ENCODE results near the gene ANXA11. TPM values are rescaled to one million over a fixed set of nuclear protein-coding genes. Genes with fewer than 3 reads are reported as not detected.

The ANXA11 gene
- total and polyA plus RNA-seq, 2 of the 8 experiments (the other 6 are each of a cell fraction or from before 2014, with no cell fraction given): 40.5 to 84.9 TPM

- Histone ChIP-seq H2BK120ac (replicated peaks; ENCODE audit: low read depth, low read length) (no peak overlapping the region), H3K9me3 (ENCODE audit: insufficient read depth in 2 of 2, low read depth in 1 of 2, low read length in 1 of 2) (no peaks in the 10 kb centered on the region), H3K4me2 (ENCODE audit: insufficient read depth in 1 of 2, low read depth in 2 of 2, low read length in 2 of 2) (no peak overlapping the region), H3K4me1 (replicated peaks in 1 of 4; ENCODE audit: control insufficient read depth in 3 of 4, insufficient read depth in 4 of 4, low read length in 3 of 4) (no peaks in the 10 kb centered on the region), H3K23ac (ENCODE audit: insufficient read length) (no peak overlapping the region), H3K27me3 (replicated peaks in 1 of 4; ENCODE audit: control insufficient read depth in 3 of 4, extremely low read depth in 1 of 4, insufficient read depth in 3 of 4, low read length in 3 of 4) (no peaks in the 10 kb centered on the region), H3K14ac (ENCODE audit: insufficient read length) (no peak overlapping the region), H4K91ac (replicated peaks; ENCODE audit: insufficient read length, low read length) (no peak overlapping the region), H3K18ac (ENCODE audit: extremely low read depth, low read length) (no peak overlapping the region), H3K4ac (replicated peaks; ENCODE audit: insufficient read length, low read depth, low read length) (no peak overlapping the region), H4K20me1 (replicated peaks in 1 of 2; ENCODE audit: control insufficient read depth in 1 of 2, insufficient read depth in 2 of 2, low read length in 2 of 2) (peaks cover 2 to 4% of the 10 kb centered on the region in 2 experiments), H3K56ac (replicated peaks; ENCODE audit: insufficient read length, low read depth, low read length) (no peak overlapping the region), H2AK5ac (ENCODE audit: low read depth, low read length) (no peak overlapping the region), H3K9ac (replicated peaks in 1 of 4; ENCODE audit: extremely low read depth in 1 of 4, low read depth in 3 of 4, low read length in 3 of 4) (no peak overlapping the region), H3K4me3 (ENCODE audit: extremely low read depth in 1 of 4, insufficient read depth in 2 of 4, low read depth in 3 of 4, low read length in 4 of 4) (no peak overlapping the region), H3K79me1 (ENCODE audit: low read depth, low read length) (no peaks in the 10 kb centered on the region; the same call in 1 of the 2 replicates), H4K5ac (ENCODE audit: insufficient read length, low read depth, low read length) (no peak overlapping the region), H2BK20ac (ENCODE audit: low read length) (no peak overlapping the region), H3K79me2 (ENCODE audit: control insufficient read depth in 1 of 2, insufficient read depth in 2 of 2, low read length in 2 of 2) (no peaks in the 10 kb centered on the region), H2BK12ac (ENCODE audit: low read depth, low read length) (no peak overlapping the region), H2AFZ (ENCODE audit: low read length) (no peak overlapping the region), H2BK15ac (ENCODE audit: low read length) (no peak overlapping the region), H3K36me3 (ENCODE audit: control insufficient read depth in 2 of 4, insufficient read depth in 4 of 4, low read length in 3 of 4) (peaks cover 2 to 16% (median 8%) of the 10 kb centered on the region in 4 experiments; a peak in 5 of 8 replicates), H4K8ac (ENCODE audit: extremely low read depth, insufficient read depth, low read length) (no peak overlapping the region), H3K23me2 (ENCODE audit: low read depth, low read length) (no peaks in the 10 kb centered on the region), H2BK5ac (ENCODE audit: low read depth, low read length) (no peak overlapping the region; the same call in 1 of the 2 replicates), H3K27ac (ENCODE audit: low read depth, low read length) (no peak overlapping the region)
- CTCF ChIA-PET (ENCODE audit: partially characterized antibody): interaction anchor here (1.2 to 9.8 kb wide), 6 partner anchors 9 to 69 kb away, joined by 3 to 59 read pairs (median 16); no protein-coding TSS in a partner anchor
- POLR2A ChIA-PET (ENCODE audit: partially characterized antibody): interaction anchor here (0.7 to 1.1 kb wide), 2 partner anchors 9 to 804 kb away, joined by 3 read pairs; no protein-coding TSS in a partner anchor
- FAIRE-seq: no peak
- WGBS, 2 experiments (ENCODE audit: extremely low coverage in 1 of 2, insufficient coverage in 1 of 2, insufficient read length in 1 of 2, insufficient replicate concordance in 2 of 2, low coverage in 1 of 2, low lambda C conversion rate in 2 of 2, missing lambda C conversion rate in 1 of 2): 97% methylated on average over 6 of the region's 6 CpGs; no CpG with 5 or more reads in 1 of the 2 experiments
- TF ChIP-seq MAX (IDR thresholded peaks at IDR 0.05): no peak
- DNase-seq (ENCODE audit: low read depth in 1 of 2, low spot score in 2 of 2): no peak
These were observed 52.5 kb downstream of the ANXA11 start for GRCh38 chr10:80152820-80153219.
